GM18868 (cell line): Measurements from ENCODE around the gene VANGL1.

ENCODE experiments used
- ATAC-seq: cut with Tn5 transposase; IDR thresholded peaks from one replicate; pipeline ENCODE4 v1.9.1; 2021; ENCODE audit warnings: mild to moderate bottlenecking, moderate library complexity; ENCODE audit not compliant: unreplicated experiment

VANGL1 gene

GRCh38 chr1:115666702-115667101 is 24.9 kb downstream of the VANGL1 start:
- no peak for ATAC-seq

- no peak for ATAC-seq
Observed at GRCh38 chr1:115668579-115668978, 26.8 kb downstream of the VANGL1 start.

GRCh38 chr1:115669002-115669673 is 27.4 kb downstream of the VANGL1 start:
- no peak for ATAC-seq

GRCh38 chr1:115669886-115670285 is 28.1 kb downstream of the VANGL1 start:
- ATAC-seq: no peak

- ATAC-seq: peak; percentile 51
Observed at GRCh38 chr1:115670476-115671175, 28.9 kb downstream of the VANGL1 start.

- no peak for ATAC-seq
Observed at GRCh38 chr1:115671176-115671934, 29.6 kb downstream of the VANGL1 start.

- ATAC-seq: no peak
Observed at GRCh38 chr1:115672224-115673009, 30.6 kb downstream of the VANGL1 start.

- peak; percentile 34 for ATAC-seq
Observed at GRCh38 chr1:115676498-115677181, 34.9 kb downstream of the VANGL1 start.

- ATAC-seq: peak; percentile 61
Observed at GRCh38 chr1:115677182-115677555, 35.4 kb downstream of the VANGL1 start.

GRCh38 chr1:115677565-115677964 is 35.8 kb downstream of the VANGL1 start:
- no peak for ATAC-seq

GRCh38 chr1:115678141-115678540 is 36.4 kb downstream of the VANGL1 start:
- ATAC-seq: no peak

- ATAC-seq: peak; percentile 47
Observed at GRCh38 chr1:115679141-115679611, 37.4 kb downstream of the VANGL1 start.

- no peak for ATAC-seq
Observed at GRCh38 chr1:115680730-115681111, 39.0 kb downstream of the VANGL1 start.

- no peak for ATAC-seq
Observed at GRCh38 chr1:115682792-115683191, 41.0 kb downstream of the VANGL1 start.

GRCh38 chr1:115685029-115685705 is 43.4 kb downstream of the VANGL1 start:
- no peak for ATAC-seq

GRCh38 chr1:115687744-115688143 is 46.0 kb downstream of the VANGL1 start:
- no peak for ATAC-seq

- no peak for ATAC-seq
Observed at GRCh38 chr1:115690972-115691371, 49.2 kb downstream of the VANGL1 start.

GRCh38 chr1:115692224-115692623 is 50.5 kb downstream of the VANGL1 start:
- no peak for ATAC-seq

- ATAC-seq: no peak
Observed at GRCh38 chr1:115694805-115695204, 53.0 kb downstream of the VANGL1 start.

- peak; percentile 43 for ATAC-seq
Observed at GRCh38 chr1:115697619-115698018, 55.8 kb downstream of the VANGL1 start.
